Measurements from ENCODE around the gene VWF.
A peak's percentile ranks its signal among the peaks of the same experiment; 100 is the strongest.

DNA sequence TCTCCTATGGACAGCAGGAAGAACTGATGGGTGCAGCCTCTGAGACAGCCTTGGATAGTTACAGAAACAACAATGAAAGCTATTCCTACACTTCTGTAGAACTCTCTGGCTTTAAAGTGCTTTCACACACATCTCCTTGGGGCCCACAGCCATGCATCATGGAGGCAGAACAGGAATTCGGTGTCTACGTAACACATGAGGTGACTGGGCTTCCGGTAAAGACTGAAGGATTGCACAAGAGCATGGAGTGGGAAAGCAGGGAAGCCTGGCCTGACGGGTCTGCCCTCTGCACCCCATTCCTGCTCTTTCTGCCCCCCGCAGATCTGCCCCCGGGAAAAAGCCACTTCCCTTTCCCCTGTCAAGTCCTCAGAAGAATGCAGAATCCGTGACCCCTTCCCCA lies 82.6 kb downstream of the VWF start:
- TF ChIP-seq MAFK (IDR thresholded peaks at IDR 0.05; ENCODE audit: low read depth, low read length) (no peak), POLR2A (IDR thresholded peaks at IDR 0.05; ENCODE audit: low read depth, low read length) (no peak), RFX5 (IDR thresholded peaks at IDR 0.05; ENCODE audit: low read depth, low read length) (no peak), RAD21 (IDR thresholded peaks at IDR 0.05; ENCODE audit: low read length) (no peak), NFE2L2 (IDR thresholded peaks at IDR 0.05; ENCODE audit: low read depth, low read length) (no peak), MXI1 (IDR thresholded peaks at IDR 0.05; ENCODE audit: borderline replicate concordance, low read depth, low read length) (no peak), FOS (IDR thresholded peaks at IDR 0.05; ENCODE audit: low read depth, low read length) (no peak), MAZ (IDR thresholded peaks at IDR 0.05; ENCODE audit: borderline replicate concordance, low read depth, low read length) (no peak), CEBPB (IDR thresholded peaks at IDR 0.05; ENCODE audit: low read depth, low read length) (peak; percentile 95), SMC3 (IDR thresholded peaks at IDR 0.05; ENCODE audit: low read depth, low read length) (no peak)
- TF ChIP-seq, protein P1, sequence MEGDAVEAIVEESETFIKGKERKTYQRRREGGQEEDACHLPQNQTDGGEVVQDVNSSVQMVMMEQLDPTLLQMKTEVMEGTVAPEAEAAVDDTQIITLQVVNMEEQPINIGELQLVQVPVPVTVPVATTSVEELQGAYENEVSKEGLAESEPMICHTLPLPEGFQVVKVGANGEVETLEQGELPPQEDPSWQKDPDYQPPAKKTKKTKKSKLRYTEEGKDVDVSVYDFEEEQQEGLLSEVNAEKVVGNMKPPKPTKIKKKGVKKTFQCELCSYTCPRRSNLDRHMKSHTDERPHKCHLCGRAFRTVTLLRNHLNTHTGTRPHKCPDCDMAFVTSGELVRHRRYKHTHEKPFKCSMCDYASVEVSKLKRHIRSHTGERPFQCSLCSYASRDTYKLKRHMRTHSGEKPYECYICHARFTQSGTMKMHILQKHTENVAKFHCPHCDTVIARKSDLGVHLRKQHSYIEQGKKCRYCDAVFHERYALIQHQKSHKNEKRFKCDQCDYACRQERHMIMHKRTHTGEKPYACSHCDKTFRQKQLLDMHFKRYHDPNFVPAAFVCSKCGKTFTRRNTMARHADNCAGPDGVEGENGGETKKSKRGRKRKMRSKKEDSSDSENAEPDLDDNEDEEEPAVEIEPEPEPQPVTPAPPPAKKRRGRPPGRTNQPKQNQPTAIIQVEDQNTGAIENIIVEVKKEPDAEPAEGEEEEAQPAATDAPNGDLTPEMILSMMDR (conservative IDR thresholded peaks at IDR 0.05; ENCODE audit: low read depth, low read length), result no peak
- TF ChIP-seq, protein P2, sequence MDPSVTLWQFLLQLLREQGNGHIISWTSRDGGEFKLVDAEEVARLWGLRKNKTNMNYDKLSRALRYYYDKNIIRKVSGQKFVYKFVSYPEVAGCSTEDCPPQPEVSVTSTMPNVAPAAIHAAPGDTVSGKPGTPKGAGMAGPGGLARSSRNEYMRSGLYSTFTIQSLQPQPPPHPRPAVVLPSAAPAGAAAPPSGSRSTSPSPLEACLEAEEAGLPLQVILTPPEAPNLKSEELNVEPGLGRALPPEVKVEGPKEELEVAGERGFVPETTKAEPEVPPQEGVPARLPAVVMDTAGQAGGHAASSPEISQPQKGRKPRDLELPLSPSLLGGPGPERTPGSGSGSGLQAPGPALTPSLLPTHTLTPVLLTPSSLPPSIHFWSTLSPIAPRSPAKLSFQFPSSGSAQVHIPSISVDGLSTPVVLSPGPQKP (IDR thresholded peaks at IDR 0.05; ENCODE audit: borderline replicate concordance, low read depth, low read length), result no peak
- TF ChIP-seq, protein P3, sequence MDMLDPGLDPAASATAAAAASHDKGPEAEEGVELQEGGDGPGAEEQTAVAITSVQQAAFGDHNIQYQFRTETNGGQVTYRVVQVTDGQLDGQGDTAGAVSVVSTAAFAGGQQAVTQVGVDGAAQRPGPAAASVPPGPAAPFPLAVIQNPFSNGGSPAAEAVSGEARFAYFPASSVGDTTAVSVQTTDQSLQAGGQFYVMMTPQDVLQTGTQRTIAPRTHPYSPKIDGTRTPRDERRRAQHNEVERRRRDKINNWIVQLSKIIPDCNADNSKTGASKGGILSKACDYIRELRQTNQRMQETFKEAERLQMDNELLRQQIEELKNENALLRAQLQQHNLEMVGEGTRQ (IDR thresholded peaks at IDR 0.05; ENCODE audit: low read depth, low read length), result no peak

All from IMR-90 (cell line).